ENCODE measurements around the gene DPY19L1.
"Not testable (repeated sequence)": the region's sequence is repeated elsewhere in the genome, so short reads cannot be mapped to it uniquely, and the experiment has no call there.

Gene DPY19L1

GRCh38 chr7:34985155-34985554, 52.1 kb downstream of the DPY19L1 start:
- not testable (repeated sequence) for FAIRE-seq

- FAIRE-seq, result not testable (repeated sequence)
Observed at GRCh38 chr7:34984140-34984539, 53.1 kb downstream of the DPY19L1 start.

- FAIRE-seq, result no peak
Observed at GRCh38 chr7:34982371-34983019, 54.8 kb downstream of the DPY19L1 start.

- FAIRE-seq, result not testable (repeated sequence)
Observed at GRCh38 chr7:34979124-34979523, 58.2 kb downstream of the DPY19L1 start.

- FAIRE-seq, result no peak
Observed at GRCh38 chr7:34973400-34973760, 63.9 kb downstream of the DPY19L1 start.

GRCh38 chr7:34972739-34973399, 64.4 kb downstream of the DPY19L1 start:
- not testable (repeated sequence) for FAIRE-seq

GRCh38 chr7:34967818-34968217, 69.5 kb downstream of the DPY19L1 start:
- not testable (repeated sequence) for FAIRE-seq

- peak; percentile 61 for FAIRE-seq
Observed at GRCh38 chr7:34966504-34966903, 70.8 kb downstream of the DPY19L1 start.

GRCh38 chr7:34958021-34958420, 79.3 kb downstream of the DPY19L1 start:
- FAIRE-seq, result peak; percentile 99

- no peak for FAIRE-seq
Observed at GRCh38 chr7:34952822-34953221, 84.5 kb downstream of the DPY19L1 start.

GRCh38 chr7:34949361-34949760, 87.9 kb downstream of the DPY19L1 start:
- no peak for FAIRE-seq

GRCh38 chr7:34947427-34947826, 89.9 kb downstream of the DPY19L1 start:
- FAIRE-seq, result peak; percentile 23

- FAIRE-seq, result no peak
Observed at GRCh38 chr7:34946486-34946885, 90.8 kb downstream of the DPY19L1 start.

- not testable (repeated sequence) for FAIRE-seq
Observed at GRCh38 chr7:34945894-34946477, 91.3 kb downstream of the DPY19L1 start.

- no peak for FAIRE-seq
Observed at GRCh38 chr7:34939175-34939574, 98.1 kb downstream of the DPY19L1 start.

- not testable (repeated sequence) for FAIRE-seq
Observed at GRCh38 chr7:34935735-34936165, 101.5 kb downstream of the DPY19L1 start.

GRCh38 chr7:34931739-34932138, 105.5 kb downstream of the DPY19L1 start:
- FAIRE-seq, result no peak

- FAIRE-seq, result not testable (repeated sequence)
Observed at GRCh38 chr7:34929783-34930182, 107.5 kb downstream of the DPY19L1 start.

- no peak for FAIRE-seq
Observed at GRCh38 chr7:34928560-34928959, 108.7 kb downstream of the DPY19L1 start.

GRCh38 chr7:34928052-34928451, 109.2 kb downstream of the DPY19L1 start:
- FAIRE-seq, result no peak

- FAIRE-seq, result not testable (repeated sequence)
Observed at GRCh38 chr7:34920470-34920869, 116.8 kb downstream of the DPY19L1 start.

GRCh38 chr7:34919038-34919437, 118.2 kb downstream of the DPY19L1 start:
- not testable (repeated sequence) for FAIRE-seq

GRCh38 chr7:34918198-34918861, 119.0 kb downstream of the DPY19L1 start:
- FAIRE-seq, result not testable (repeated sequence)

Data from endometrium (tissue), 2 donors.